ENCODE results near the gene IRAK1. TPM values are rescaled to one million over a fixed set of nuclear protein-coding genes. Genes with fewer than 3 reads are reported as not detected.

The IRAK1 gene
- total and polyA plus RNA-seq, 11 donors: 22.0 to 89.3 (median 29.7) TPM

DNA sequence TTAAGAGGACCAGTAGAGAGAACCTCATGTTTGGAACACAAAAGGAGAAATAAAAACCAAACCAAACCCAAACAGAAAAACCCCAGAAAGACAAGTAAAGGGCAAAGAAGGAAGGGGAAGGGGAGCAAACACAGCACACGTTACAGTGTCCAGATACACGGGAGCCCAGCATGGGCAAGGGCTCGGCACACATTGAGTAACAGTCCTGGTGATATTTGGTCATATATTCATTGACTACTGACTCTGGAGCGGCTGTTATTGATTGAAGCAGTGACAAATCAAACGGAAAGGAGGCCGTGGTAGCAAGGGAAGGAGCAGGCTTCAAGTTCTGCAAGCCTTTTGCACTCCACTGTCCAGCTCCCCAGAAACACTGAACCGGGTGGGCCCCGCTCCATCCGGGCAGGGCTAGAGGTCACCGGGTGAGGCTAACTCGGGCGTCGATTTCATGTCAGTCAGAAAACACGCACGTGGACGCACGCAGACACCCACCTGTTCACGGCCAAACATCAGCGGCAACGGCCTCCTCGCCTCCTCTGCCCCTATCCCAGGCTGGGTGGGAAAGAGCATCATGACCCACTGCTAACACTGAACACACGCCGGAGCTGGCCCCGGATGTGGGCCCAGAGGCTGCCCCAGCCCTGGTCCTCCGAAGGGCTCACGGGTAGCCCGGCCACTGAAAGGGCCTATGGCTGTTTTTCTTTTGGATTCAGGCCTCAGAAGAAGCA lies 3.7 kb upstream of the IRAK1 start:
- Histone ChIP-seq H3K4me1 (peaks cover 0 to 26% (median 11%) of the 10 kb centered on the region in 12 donors), H3K4me3 (no peak overlapping the region), H3K9me3 (no peaks in the 10 kb centered on the region), H3K27ac (no peak overlapping the region), H3K27me3 (peaks cover 0 to 60% (median 0%) of the 10 kb centered on the region in 9 donors), H3K36me3 (peaks cover 0 to 11% (median 4%) of the 10 kb centered on the region in 9 donors)
- intact Hi-C loops (cut with DNase I): loop anchor here in 3 of 10 donors (2.0 to 10.0 kb wide), 3 partner anchors 51 to 73 kb away; partner anchors contain the start of genes MECP2 (in 2 of the 3), HCFC1 (in 1 of the 3) and TMEM187 (in 1 of the 3)
- DNase-seq (no peak), ATAC-seq (no peak)
- TF ChIP-seq, protein P1, sequence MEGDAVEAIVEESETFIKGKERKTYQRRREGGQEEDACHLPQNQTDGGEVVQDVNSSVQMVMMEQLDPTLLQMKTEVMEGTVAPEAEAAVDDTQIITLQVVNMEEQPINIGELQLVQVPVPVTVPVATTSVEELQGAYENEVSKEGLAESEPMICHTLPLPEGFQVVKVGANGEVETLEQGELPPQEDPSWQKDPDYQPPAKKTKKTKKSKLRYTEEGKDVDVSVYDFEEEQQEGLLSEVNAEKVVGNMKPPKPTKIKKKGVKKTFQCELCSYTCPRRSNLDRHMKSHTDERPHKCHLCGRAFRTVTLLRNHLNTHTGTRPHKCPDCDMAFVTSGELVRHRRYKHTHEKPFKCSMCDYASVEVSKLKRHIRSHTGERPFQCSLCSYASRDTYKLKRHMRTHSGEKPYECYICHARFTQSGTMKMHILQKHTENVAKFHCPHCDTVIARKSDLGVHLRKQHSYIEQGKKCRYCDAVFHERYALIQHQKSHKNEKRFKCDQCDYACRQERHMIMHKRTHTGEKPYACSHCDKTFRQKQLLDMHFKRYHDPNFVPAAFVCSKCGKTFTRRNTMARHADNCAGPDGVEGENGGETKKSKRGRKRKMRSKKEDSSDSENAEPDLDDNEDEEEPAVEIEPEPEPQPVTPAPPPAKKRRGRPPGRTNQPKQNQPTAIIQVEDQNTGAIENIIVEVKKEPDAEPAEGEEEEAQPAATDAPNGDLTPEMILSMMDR (IDR thresholded peaks at IDR 0.05): no peak
- no peak for TF ChIP-seq POLR2A (IDR thresholded peaks at IDR 0.05)
- WGBS, 4 donors: 80 to 85% (median 80%) methylated on average over 24 to 27 of the region's 27 CpGs

DNA sequence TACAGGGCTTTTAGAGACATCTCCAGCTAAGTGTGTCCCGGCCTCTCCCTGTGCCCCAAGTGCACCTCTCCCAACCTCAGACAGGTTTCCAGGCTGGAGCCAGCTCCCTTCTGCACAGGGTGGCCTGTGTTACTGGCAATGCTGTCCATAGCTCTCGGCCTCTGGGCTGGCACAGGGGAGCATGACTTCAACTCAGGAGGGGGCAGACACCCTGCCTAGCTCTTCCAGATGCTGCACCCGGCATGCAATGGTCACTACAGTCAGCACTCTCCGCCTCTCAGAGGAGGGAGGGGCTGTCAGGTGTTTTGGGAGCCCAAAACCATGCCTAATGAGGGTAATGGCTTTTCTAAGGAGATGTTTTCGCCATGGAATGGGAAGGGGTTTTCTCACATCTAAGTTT lies 2.4 kb upstream of the IRAK1 start:
- no peak for ATAC-seq
- 52 to 88% (median 76%) methylated on average over 5 of the region's 5 CpGs for WGBS, 4 donors
- intact Hi-C loops (cut with DNase I): loop anchor here in 3 of 10 donors (2.0 to 10.0 kb wide), 3 partner anchors 50 to 75 kb away; partner anchors contain the start of genes MECP2 (in 2 of the 3), HCFC1 (in 1 of the 3) and TMEM187 (in 1 of the 3)
- TF ChIP-seq, protein P1 (IDR thresholded peaks at IDR 0.05): no peak
- TF ChIP-seq POLR2A (IDR thresholded peaks at IDR 0.05): no peak
- no peak for DNase-seq
- Histone ChIP-seq H3K4me1 (peaks cover 0 to 28% (median 9%) of the 10 kb centered on the region in 12 donors), H3K9me3 (no peaks in the 10 kb centered on the region), H3K27me3 (peaks cover 0 to 48% (median 0%) of the 10 kb centered on the region in 9 donors), H3K4me3 (no peak overlapping the region), H3K27ac (no peak overlapping the region), H3K36me3 (peaks cover 0 to 11% (median 0%) of the 10 kb centered on the region in 9 donors)

GRCh38 chrX:154021131-154021611 lies 1.5 kb upstream of the IRAK1 start:
- intact Hi-C loops (cut with DNase I): loop anchor here in 2 of 10 donors (2.0 to 10.0 kb wide), 3 partner anchors 26 to 74 kb away; partner anchors contain the start of genes HCFC1 (in 1 of the 2), MECP2 (in 1 of the 2) and TMEM187 (in 1 of the 2)
- DNase-seq (no peak), ATAC-seq (peak in 1 of 4 donors; percentile 5)
- Histone ChIP-seq H3K27ac (peak overlapping the region in 4 of 12 donors; percentile 9 to 92 (median 86)), H3K4me3 (no peak overlapping the region), H3K36me3 (peaks cover 0 to 21% (median 3%) of the 10 kb centered on the region in 9 donors), H3K27me3 (peaks cover 0 to 41% (median 0%) of the 10 kb centered on the region in 9 donors), H3K9me3 (no peaks in the 10 kb centered on the region), H3K4me1 (peaks cover 0 to 28% (median 9%) of the 10 kb centered on the region in 12 donors)
- TF ChIP-seq, protein P1 (IDR thresholded peaks at IDR 0.05): no peak
- no peak for TF ChIP-seq POLR2A (IDR thresholded peaks at IDR 0.05)
- 69 to 81% (median 71%) methylated on average over 10 to 11 of the region's 11 CpGs for WGBS, 4 donors

Data from heart left ventricle (tissue), 16 donors.